HFF-Myc (cell line): ENCODE measurements around the gene CPVL.

Experiments used
- DNase-seq: peaks from one replicate; pipeline ENCODE4 v3.0.0-alpha.2; 2011; ENCODE audit warnings: low read depth; ENCODE audit errors: extremely low read depth
- H3K4me3 ChIP-seq: replicated peaks from 2 replicates; pipeline ENCODE4 v1.5.1; 2011; ENCODE audit warnings: low read depth, mild to moderate bottlenecking, control low read depth, low read length
- CTCF ChIP-seq: IDR thresholded peaks from 2 replicates; pipeline ENCODE4 v1.5.1; 2012; ENCODE audit warnings: mild to moderate bottlenecking, low read depth, low read length, control low read depth; ENCODE audit errors: missing control alignments

The CPVL gene

GRCh38 chr7:28998105-28998504 lies 148.2 kb downstream of the CPVL start:
- no peak overlapping the region for H3K4me3 ChIP-seq
- DNase-seq: no peak
- TF ChIP-seq CTCF: no peak

- no peak for TF ChIP-seq CTCF
- DNase-seq: no peak
- H3K4me3 ChIP-seq: no peak overlapping the region
Measured at GRCh38 chr7:28996836-28997235, 149.5 kb downstream of the CPVL start.

GRCh38 chr7:28993371-28993770 lies 153.0 kb downstream of the CPVL start:
- no peak for DNase-seq
- TF ChIP-seq CTCF: no peak
- no peak overlapping the region for H3K4me3 ChIP-seq

GRCh38 chr7:28992798-28993197 lies 153.5 kb downstream of the CPVL start:
- no peak for DNase-seq
- H3K4me3 ChIP-seq: no peak overlapping the region
- no peak for TF ChIP-seq CTCF

GRCh38 chr7:28990200-28990960 lies 156.0 kb downstream of the CPVL start:
- no peak for TF ChIP-seq CTCF
- no peak overlapping the region for H3K4me3 ChIP-seq
- DNase-seq: no peak

GRCh38 chr7:28989211-28989980 lies 156.9 kb downstream of the CPVL start:
- TF ChIP-seq CTCF: no peak
- H3K4me3 ChIP-seq: no peak overlapping the region
- DNase-seq: no peak
